ENCODE measurements around the gene NRBP1. TPM values are rescaled to one million over a fixed set of nuclear protein-coding genes. Genes with fewer than 3 reads are reported as not detected.

The NRBP1 gene
- total RNA-seq, 2 donors from 2014 or later: 61.5 to 77.7 TPM

DNA sequence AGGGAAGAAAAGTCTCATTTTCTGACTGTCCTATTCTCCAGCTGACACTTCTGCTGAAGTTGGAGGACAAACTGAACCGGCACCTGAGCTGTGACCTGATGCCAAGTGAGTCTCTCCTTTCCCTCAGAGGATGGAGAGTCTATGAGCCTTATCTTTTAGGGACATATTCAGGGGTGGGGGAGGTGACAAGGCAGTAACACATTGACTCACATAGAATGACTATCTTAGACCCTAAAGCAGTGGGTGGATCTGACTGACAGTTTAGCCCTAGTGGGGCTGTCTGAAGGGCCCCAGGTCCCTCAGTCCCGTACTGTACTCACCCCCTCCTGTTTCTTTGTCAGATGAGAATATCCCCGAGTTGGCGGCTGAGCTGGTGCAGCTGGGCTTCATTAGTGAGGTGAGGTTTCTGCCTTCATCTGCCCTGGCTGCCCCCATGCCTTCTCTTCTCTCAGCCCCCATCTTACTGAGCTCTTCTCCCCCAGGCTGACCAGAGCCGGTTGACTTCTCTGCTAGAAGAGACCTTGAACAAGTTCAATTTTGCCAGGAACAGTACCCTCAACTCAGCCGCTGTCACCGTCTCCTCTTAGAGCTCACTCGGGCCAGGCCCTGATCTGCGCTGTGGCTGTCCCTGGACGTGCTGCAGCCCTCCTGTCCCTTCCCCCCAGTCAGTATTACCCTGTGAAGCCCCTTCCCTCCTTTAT lies 12.9 kb downstream of the NRBP1 start:
- ATAC-seq (ENCODE audit: insufficient number of reproducible peaks, low FRiP score, low read depth): no peak
- Histone ChIP-seq H3K27me3 (replicated peaks; ENCODE audit: insufficient read depth) (no peaks in the 10 kb centered on the region), H3K36me3 (peaks cover 48% of the 10 kb centered on the region), H3K4me1 (ENCODE audit: control insufficient read depth in 1 of 2, low read depth in 2 of 2) (peaks cover 0 to 13% of the 10 kb centered on the region in 2 donors), H3K4me3 (no peak overlapping the region), H3K9me3 (no peaks in the 10 kb centered on the region), H3K27ac (no peak overlapping the region)
- DNase-seq (ENCODE audit: low spot score): no peak
- no peak for TF ChIP-seq CTCF (IDR thresholded peaks at IDR 0.05)

GRCh38 chr2:27441958-27442919 lies 13.8 kb downstream of the NRBP1 start, which contains the start of gene KRTCAP3:
KRTCAP3 (plus strand) TSS chr2:27442381; CDS start chr2:27442413, 32 bp downstream.
- TF ChIP-seq CTCF (IDR thresholded peaks at IDR 0.05): no peak
- Histone ChIP-seq H3K4me3 (peak within 1 kb of the TSS; percentile 37), H3K27ac (peak within 1 kb of the TSS; percentile 3 to 65), H3K36me3 (peaks cover 42% of the 10 kb centered on the region), H3K4me1 (ENCODE audit: control insufficient read depth in 1 of 2, low read depth in 2 of 2) (peaks cover 0 to 13% of the 10 kb centered on the region in 2 donors), H3K27me3 (replicated peaks; ENCODE audit: insufficient read depth) (no peaks in the 10 kb centered on the region), H3K9me3 (no peaks in the 10 kb centered on the region)
- no peak for DNase-seq (ENCODE audit: low spot score)
- no peak for ATAC-seq (ENCODE audit: insufficient number of reproducible peaks, low FRiP score, low read depth)

- Histone ChIP-seq H3K27ac (peak overlapping the region; percentile 3 to 65), H3K36me3 (peaks cover 41% of the 10 kb centered on the region), H3K9me3 (no peaks in the 10 kb centered on the region), H3K4me3 (no peak overlapping the region), H3K27me3 (replicated peaks; ENCODE audit: insufficient read depth) (no peaks in the 10 kb centered on the region), H3K4me1 (ENCODE audit: control insufficient read depth in 1 of 2, low read depth in 2 of 2) (peaks cover 0 to 13% of the 10 kb centered on the region in 2 donors)
- DNase-seq (ENCODE audit: low spot score): no peak
- no peak for ATAC-seq (ENCODE audit: insufficient number of reproducible peaks, low FRiP score, low read depth)
- TF ChIP-seq CTCF (IDR thresholded peaks at IDR 0.05): no peak
Measured at GRCh38 chr2:27442920-27443282, 14.5 kb downstream of the NRBP1 start.

- ATAC-seq (ENCODE audit: insufficient number of reproducible peaks, low FRiP score, low read depth): no peak
- Histone ChIP-seq H3K36me3 (peaks cover 32% of the 10 kb centered on the region), H3K27ac (no peak overlapping the region)
Measured at GRCh38 chr2:27445155-27445554, 16.7 kb downstream of the NRBP1 start.

More at GRCh38 chr2:27445155-27445554, 16.7 kb downstream of the NRBP1 start:
- no peaks in the 10 kb centered on the region for H3K9me3 ChIP-seq
- H3K27me3 ChIP-seq (replicated peaks; ENCODE audit: insufficient read depth): no peaks in the 10 kb centered on the region
- H3K4me3 ChIP-seq: no peak overlapping the region
- DNase-seq (ENCODE audit: low spot score): no peak
- no peak for TF ChIP-seq CTCF (IDR thresholded peaks at IDR 0.05)
- H3K4me1 ChIP-seq (ENCODE audit: control insufficient read depth in 1 of 2, low read depth in 2 of 2): peaks cover 0 to 13% of the 10 kb centered on the region in 2 donors
